Stimulated activated CD4-positive, alpha-beta T cell treated with anti-CD3 and anti-CD28 coated beads, Interleukin-4, amount 100 ng/mL, for 24 hours (primary cell): Measurements from ENCODE around the gene RFFL.
"Not testable (repeated sequence)": the region's sequence is repeated elsewhere in the genome, so short reads cannot be mapped to it uniquely, and the experiment has no call there.

Experiments used
- DNase-seq: peaks from one replicate; pipeline ENCODE4 v3.0.0-alpha.2; 2020

RFFL gene, protein sequence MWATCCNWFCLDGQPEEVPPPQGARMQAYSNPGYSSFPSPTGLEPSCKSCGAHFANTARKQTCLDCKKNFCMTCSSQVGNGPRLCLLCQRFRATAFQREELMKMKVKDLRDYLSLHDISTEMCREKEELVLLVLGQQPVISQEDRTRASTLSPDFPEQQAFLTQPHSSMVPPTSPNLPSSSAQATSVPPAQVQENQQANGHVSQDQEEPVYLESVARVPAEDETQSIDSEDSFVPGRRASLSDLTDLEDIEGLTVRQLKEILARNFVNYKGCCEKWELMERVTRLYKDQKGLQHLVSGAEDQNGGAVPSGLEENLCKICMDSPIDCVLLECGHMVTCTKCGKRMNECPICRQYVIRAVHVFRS

DNA sequence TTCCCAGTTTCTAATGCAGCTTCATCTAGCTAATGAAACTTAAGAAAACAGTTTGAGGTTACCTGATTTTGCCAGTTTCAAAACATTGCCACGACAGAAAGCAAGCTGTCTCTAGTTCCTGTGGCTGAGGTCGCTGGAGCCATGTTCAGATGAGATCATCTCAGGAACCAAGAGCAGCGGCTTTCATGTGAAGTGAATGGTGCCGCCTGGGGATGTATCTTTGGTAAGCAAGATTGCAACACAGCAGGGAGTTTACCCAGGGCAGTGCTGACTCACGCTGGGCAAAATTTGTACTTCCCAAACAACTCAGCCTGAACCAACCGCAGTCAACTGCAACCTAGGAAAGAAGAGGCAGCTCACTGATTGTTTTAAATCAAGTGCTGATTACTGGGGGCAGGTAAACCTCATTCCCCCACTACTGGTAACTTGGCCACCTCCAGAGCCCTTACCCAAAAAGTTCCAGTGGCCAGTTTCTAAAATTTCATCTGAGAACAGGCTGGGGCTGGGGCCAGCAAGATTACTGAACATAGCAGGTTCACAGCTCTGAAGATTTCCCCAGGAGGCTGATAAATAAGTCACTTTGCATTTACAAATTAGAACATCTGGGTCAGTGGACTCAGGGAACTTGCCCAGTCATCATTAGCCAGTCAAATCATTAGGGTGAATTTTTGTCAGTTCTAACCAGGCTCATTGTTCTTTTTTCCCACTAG is at the start of gene RFFL:
Gene RFFL, minus strand, starts transcription at position 194 of the 710 bp plus-strand sequence. CDS start 37,154 bp downstream, outside the sequence.
- DNase-seq: peak; percentile 93

DNA sequence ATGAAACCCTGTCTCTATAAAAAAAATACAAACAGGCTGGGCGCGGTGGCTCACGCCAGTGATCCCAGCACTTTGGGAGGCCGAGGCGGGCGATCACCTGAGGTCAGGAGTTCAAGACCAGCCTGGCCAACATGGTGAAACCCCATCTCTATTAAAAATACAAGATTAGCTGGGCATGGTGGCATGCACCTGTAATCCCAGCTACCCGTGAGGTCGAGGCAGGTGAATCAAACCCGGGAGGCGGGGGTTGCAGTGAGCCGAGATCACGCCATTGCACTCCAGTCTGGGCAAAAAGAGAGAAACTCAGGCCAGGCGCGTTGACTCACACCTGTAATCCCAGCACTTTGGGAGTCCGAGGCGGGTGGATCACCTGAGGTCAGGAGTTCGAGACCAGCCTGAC is 47.3 kb upstream of the RFFL start:
- DNase-seq: not testable (repeated sequence)

DNA sequence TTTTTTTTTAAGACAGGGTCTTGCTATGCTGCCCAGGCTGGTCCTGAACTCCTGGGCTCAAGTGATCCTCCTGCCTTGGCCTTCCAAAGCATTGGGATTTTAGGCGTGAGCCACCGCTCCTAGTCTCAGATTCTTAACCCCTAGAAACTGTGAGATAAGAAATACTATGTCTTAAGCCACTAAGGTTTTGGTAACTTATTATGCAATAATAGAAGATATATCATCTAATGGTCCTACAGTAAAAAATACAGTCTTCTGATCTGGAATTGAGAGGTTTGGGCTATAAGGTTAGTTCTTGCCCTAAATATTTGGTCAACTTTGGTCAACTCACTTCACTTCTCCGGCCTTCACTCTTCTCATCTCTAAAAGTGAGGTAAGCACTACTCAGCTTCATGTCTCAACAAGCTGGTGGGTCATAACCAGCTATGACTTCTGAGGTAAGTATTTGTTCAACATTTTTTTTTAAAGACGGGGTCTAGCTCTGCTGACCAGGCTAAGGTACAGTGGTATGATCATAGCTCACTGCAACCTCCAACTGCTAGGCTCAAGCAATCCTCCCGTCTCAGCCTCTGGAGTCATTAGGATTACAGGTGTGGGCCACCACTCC is 41.4 kb upstream of the RFFL start:
- no peak for DNase-seq

DNA sequence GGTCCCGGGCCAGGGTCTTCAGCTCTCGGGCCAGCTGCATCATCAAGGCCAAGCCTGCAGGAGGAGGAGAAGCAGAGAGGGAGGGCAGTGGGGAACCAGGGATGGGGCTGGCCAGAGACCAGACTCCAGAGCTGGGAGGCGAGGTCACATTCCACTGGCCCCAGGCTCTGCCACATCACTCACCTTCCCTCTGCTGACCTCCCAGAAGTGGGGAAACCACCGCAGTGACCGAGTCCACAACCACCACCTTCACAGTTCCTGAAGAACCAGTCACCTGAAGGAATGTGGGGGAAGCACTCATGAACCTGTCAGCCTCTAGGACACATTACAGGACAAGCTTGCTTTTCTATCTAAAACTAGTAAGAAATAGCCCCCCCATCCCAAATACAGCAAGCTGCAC is 39.8 kb upstream of the RFFL start:
- no peak for DNase-seq

DNA sequence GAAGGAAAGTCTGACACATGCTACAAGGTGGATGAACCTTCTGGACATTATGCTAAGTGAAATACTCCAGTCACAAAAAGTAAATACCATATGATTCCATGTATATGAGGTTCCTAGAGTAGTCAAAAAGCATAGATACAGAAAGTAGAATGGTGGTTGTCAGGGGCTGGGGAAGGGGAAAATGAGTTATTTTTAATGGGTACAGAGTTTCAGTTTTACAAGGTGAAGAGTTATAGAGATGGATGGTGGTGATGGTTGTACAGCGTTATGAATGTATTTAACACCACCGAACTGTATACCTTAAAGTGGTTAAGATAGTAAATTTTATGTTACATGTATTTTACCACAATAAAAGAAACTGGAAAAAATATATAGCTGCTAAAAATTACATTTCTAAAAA is 38.2 kb upstream of the RFFL start:
- no peak for DNase-seq

DNA sequence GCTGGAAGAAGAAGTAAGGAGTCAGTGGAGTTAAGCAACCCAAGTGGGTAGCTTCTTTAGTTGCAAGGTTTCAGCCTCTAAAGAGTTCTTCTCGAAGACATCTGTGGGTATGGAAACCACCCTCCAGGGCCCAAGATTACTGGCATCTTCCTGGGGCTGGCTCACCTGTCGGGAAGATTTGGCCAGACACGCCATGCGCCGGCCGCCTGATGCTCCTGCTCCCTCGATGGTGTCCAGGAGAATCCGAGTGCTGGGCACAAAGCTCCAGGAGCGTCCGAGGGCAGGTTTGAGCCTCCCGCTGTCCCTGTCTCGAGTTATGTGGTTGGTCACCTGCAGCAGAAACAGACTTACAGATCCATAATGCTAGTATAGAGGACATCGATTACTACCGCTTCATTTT is 37.5 kb upstream of the RFFL start:
- no peak for DNase-seq

DNA sequence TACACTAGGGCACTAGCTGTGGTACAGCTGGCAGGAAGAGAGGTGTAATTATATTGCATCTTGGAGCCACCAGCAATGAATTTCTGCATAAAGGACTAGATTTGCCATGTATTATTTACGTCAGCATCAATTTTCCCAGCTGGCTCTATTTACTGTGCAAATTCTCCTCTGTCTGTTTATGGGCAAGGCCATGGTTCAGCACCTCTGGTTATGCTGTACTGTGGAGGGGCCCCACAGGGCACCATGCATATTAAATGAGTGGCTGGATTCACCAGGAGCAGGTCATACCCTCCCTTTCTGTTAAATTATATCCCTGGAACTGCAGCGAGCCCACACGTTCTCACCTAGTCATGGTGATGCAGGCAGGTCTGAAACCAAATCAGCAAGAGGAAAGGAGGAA is 36.4 kb upstream of the RFFL start:
- no peak for DNase-seq

DNA sequence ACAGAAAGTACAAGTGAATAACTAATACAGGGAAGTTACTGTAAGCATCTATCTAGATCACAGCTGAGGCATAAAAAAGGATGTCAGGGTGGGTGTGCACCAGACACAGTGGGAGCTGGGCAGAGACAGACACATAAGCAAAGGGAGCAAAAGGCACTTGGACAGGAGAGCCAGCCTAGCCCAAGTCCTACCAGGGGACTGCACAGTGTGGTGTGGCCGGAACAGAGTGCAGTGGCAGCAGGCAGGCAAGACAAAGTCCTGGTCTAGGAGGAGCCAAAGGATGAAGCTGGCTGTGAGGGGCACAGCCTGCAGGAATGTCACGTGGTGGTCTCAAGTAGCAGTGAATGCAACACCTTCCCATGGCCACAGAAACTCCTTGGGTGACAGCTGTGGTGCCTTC is 34.3 kb upstream of the RFFL start:
- no peak for DNase-seq

DNA sequence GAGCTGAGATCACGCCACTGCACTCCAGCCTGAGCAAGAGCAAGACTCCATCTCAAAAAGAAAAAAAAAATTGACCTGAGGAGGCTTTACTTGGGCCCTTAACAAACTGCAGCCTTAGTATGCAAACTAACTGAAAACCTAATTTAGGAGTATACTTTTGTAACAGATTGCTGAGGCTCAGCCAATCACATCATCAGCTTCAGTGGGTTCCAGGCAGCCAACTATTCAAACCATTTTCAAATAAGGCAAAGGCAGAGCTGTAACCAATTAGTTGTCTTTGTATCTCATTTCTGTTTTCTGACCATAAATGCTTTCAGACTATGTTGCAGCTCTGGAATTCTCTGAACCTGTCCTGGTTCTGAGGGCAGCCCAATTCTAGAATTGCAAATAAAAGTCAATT is 32.2 kb upstream of the RFFL start:
- DNase-seq: no peak

DNA sequence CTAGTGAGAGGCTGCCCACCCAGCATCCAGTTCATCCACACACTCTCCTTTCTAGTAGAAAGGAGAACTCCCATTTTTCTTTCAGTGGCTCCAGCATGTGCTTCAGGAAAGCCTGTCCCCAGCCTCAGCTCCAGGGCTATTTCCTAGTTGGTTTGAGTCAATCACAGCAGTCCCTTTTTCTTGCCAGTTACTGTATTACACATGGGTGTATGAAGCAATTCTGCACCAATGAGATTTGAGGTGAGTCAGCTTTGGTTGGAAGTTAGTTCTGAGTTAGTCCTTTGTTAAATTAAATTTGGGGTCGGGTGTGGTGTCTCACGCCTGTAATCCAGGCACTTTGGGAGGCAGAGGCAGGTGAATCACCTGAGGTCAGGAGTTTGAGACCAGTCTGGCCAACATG is 31.4 kb upstream of the RFFL start:
- DNase-seq: no peak

DNA sequence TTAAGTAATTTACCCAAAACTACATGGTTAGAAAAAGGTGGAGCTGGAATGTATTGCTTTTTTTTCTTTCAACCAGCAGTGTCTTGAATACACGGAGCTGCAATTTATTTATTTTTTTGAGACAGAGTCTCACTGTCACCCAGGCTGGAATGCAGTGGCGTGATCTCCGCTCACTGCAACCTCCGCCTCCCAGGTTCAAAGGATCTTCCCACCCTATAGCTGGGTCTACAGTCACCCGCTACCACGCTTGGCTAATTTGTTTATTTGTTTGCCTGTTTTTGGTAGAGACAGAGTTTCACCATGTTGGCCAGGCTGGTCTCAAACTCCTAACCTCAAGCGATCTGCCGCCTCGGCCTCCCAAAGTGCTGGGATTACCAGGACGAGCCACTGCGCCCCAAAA is 27.2 kb upstream of the RFFL start:
- DNase-seq: not testable (repeated sequence)

DNA sequence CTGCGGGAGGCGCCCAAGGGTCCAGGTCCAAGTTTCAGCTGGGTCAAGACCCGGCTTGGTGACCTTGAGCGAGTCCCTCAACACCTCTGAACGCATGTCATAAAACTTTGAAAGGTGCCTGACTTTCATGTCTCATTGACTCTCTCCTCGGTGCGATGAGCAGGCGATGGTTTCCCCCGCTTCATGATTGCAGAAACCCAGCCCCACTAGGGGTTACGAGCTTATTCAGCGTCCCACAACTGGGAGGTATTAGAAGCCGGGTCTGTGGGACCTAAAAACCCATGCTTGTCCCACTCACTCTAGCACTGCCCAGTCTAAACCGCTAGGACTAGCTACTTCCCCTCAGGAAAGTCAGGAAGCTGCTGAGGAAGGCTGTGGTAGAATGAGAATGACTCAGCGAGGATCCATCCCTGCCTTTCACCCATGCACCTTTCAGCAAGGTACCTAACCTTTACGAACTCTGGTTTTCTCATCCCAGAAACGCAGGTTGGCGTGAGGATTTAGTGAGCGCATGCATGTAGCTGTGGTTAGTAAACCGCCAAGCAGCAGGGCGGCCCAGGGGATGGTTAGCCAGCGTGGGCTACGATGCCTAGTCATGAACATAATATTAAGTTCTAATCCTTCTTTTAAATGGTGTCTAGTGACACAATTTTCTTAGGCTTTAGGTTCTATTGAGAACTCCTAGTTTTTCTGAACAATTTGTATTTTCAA is 26.2 kb upstream of the RFFL start:
- peak; percentile 64 for DNase-seq

DNA sequence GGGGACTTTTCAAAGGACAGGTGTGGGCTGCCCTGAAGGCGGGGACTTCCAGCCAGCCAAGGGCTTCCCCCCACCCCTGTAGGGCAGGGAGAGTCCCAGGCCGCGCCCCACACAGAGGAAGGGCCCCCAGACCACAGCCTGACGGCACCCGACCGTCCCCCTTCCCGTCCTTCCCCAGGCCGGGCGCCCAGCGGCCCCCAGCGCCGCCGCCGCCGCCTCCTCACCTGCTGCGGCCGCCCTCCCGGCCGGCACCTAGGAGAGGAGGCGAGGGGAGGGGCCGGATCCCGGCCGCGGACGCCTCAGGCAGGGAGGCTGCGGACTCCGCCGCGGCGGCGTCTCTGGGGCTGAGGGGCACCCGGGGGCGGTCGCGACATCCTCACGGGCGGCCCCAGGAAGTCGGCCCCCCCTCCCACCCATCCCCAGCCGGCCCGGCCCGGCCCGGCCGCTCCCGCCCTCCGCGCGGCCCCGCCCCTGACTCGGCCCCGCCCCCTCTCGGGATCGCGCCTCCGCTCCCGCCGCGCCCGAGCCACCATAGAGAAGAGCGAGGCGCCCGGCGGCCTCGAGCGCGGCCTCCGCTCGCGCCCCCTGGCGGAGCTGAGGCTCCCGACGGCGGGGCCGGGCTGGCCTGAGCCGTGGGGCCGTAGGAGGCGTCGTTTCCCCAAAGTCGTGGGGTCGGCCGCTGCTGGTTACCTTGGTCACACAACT is 25.5 kb upstream of the RFFL start:
- DNase-seq: peak; percentile 87

DNA sequence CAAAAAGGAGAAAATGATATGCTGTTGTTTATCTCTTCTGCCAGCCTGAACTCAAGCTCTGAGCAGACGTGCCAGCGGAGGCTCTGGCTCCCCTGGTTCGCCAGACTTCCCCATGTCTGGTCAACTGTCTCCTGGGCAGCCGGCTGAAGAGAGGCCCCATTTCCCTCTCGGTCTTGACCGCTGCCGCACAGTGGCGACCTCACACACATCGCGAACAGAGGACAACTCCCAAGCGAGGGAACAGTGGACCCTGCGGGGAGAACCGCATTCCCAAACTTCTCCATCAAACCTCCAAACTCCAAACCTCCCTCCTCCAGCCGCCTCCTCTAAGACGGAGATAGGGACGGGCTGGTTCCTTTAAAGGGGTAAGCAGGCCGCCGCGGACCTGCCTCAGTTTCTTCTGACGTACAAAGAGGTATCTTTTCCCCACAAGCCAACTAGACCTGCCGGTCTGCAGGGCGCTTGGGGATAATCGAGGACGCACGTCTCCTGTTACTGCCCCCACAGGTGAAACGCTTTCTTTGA is 24.9 kb upstream of the RFFL start:
- DNase-seq: peak; percentile 16

DNA sequence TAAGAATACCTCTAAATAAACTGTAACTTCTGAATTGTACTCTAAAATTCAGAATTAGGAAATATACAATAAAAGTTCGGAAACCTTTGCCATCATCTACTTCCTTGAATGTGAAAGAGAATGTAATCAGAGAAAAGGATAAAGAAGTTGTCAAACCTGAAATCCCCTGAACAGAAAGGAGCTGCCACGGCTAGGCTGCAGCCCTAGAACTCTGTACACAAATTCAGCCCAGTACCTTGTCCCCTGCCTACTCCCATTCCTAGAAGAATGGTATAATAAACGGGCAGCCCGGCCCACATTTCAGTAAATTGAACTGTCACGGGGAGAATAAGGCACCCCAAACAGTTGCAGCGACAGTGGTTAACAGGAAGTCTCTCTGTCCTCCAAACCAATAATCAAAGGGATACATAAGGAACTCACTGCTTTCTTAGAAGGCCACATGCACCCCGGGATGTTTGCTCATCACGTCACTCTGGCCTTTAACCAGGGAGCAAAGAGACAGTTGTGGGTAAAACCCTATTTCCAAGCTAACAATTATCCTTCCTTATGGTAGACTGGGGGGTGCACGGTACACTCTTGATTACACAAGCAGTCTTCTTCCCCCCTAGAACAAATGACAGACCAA is 24.3 kb upstream of the RFFL start:
- DNase-seq: peak; percentile 19

DNA sequence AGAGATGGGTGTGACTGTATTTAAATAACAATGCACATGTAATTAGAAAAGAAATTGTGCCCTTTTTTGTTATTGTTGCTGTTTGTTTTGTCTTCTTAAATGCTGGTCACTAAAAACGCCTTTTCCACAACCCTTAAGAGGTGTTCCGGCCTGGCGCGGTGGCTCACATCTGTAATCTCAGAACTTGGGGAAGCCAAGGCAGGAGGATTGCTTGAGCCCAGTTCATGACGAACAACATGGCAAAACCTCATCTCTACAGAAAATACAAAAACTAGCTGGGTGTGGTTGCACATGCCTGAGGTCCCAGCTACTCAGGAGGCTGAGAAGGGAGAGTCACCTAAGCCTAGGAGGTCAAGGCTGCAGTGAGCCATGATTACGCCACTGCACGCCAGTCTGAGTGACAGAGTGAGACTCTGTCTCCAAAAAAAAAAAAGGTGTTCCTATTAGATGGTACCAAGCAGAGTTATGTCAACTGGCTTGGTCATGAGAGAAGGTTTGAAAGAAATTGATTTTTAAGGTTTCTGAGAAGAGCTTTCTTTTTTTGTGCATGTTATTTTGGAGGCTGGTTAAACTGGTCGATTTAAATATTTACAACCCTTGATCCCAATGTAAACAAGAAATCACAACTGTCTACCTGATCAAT is 23.5 kb upstream of the RFFL start:
- no peak for DNase-seq

DNA sequence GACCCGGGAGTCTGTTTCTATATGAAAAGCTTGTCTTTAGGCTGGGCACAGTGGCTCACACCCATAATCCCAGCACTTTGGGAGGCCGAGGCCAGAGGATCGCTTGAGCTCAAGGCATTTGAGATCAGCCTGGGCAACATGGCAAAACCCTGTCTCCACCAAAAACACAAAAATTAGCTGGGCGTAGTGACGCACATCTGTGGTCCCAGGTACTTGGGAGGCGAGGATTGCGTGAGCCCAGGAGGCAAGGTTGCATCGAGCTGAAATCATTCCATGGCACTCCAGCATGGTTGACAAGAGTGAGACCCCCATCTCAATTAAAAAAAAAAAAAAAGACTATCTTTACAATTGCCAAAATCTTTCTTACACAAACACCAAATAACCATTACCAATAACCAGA is 22.7 kb upstream of the RFFL start:
- no peak for DNase-seq

DNA sequence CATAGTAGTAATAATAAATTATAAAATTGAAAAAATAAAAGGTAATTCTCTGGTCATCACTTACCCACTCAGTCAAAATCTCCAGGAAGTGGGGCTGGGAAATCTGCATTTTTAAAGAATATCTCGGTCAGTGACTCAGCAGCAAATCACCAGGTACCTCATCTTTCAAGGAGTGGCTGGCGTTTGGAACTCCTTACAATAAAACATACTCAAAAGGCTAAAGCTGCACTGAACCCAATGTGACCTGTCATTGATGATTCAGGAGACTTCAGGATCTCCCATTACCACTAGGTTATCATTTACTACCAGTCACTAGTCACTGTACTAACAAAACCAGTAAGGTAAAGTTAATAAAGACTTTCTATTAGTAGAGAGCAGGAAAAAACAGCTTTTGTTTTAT is 21.5 kb upstream of the RFFL start:
- peak; percentile 31 for DNase-seq

DNA sequence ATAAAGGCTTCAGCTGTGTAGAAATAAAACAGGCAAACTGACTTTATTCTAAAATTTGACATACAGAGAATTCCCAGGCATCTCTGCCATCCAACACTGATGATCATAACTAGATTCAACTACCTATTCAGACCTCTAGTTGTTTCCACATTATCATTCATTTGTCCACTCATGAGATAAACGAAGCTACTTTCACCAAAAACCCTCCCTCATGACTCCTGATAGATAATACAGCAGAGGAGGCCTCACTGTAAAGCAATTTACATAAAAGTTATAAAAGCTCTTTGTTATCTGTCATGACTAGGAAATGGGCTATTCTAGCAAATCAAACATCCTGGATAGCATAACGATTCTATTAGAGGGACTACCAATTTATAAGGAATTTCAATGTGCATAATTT is 19.6 kb upstream of the RFFL start:
- no peak for DNase-seq

DNA sequence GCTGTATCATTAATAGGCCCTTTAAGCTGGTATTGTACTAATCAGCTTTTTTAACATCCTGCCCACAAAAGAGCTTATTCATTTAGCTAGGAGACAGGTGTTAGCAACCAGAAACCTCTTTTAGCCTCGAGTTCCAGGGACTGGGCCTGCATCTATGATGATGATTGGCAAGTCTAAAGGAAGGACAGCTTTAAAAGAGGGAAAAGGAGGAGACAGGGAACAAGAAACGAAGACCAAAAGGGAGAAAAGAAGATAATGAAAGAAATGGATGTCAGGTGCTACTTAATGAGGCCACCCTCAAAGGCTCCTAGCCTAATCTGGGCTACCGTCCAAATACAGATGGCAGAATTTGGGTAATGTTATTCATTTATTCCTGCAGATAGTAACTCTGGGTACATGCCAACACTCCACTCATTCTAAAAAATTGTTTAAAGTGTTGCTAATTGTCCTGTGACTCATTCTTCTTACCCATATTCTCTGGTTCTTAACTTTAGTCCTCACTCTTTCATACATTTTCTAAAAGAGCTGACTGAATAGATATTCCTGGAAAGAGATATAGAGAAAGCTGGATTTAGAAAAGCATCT is 18.7 kb upstream of the RFFL start:
- no peak for DNase-seq

DNA sequence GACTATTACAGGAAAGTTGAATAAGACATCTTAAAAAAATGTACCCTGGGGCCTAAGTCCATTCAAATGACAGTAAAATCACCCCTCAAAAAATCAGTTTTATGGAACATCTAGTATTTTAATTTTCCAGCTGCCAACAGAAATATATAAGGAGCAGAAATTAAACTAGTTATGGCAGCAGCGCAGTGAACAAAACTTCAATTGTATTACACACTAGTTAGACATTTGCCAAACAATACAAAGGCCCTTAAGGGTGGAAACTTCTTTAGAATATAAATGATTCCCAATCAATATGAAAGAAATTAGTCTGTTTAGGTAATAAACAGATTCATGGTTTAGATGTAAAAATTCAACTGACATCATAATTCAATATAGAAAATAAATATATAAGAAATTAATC is 18.1 kb upstream of the RFFL start:
- DNase-seq: no peak
